CD4-positive, alpha-beta T cell treated with Interleukin-17A for 1 hour (primary cell): ENCODE results near the gene SCUBE3.

Experiments
- DNase-seq: peaks from one replicate; pipeline ENCODE4 v3.0.0-alpha.2; 2020

Gene SCUBE3

GRCh38 chr6:35213824-35214756 is at the start of gene SCUBE3:
TSS of gene SCUBE3 (plus strand) at chr6:35213956. CDS start at chr6:35214419, 463 bp downstream.
- DNase-seq = no peak

GRCh38 chr6:35164277-35164676 is 49.5 kb upstream of the SCUBE3 start:
- no peak for DNase-seq

- DNase-seq = no peak
Observed at GRCh38 chr6:35164868-35165267, 48.9 kb upstream of the SCUBE3 start.

GRCh38 chr6:35165630-35166071 is 48.1 kb upstream of the SCUBE3 start:
- no peak for DNase-seq

DNA sequence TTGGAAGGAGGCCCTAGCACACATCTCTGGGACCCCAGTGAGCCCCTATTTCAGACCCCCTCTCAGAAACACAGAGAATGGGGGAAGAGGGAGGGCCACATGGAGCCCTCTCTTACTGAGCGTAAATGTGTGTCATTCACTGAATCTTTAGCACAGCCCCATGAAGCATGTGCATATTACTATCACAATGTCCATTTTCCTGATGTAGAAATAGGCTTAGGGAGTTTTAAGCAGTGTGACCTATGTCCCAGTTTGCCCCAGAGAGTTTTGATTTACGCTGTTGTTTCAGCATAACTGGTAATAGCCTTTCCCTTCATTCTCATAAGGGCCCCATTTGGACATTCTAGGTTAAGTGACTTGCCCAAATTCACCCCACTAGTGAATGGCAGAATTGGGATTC is 47.6 kb upstream of the SCUBE3 start:
- DNase-seq = no peak

GRCh38 chr6:35166520-35166919 is 47.2 kb upstream of the SCUBE3 start:
- no peak for DNase-seq

GRCh38 chr6:35167505-35167904 is 46.3 kb upstream of the SCUBE3 start:
- DNase-seq = no peak

DNA sequence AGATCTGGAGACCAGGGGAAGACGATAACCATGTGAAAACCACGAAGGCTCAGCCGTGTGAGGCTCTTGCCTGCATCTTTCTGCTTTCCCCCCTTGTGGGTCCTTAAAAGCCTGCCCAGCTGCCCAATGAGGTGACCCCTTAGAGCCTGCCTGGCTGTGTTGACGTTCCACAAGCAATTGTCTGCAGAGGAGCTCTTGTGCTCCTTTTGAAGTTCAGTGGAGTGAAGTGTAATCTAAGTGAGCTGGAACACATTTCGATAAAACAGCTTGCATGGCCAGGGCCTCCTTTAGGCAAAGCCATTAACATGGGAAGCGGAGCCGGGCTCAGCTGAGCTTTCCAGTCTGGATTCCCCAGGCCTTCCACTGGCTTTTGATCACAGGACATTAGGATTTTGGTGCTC is 45.3 kb upstream of the SCUBE3 start:
- no peak for DNase-seq

- DNase-seq = no peak
Observed at GRCh38 chr6:35170166-35170565, 43.6 kb upstream of the SCUBE3 start.

GRCh38 chr6:35170891-35171290 is 42.9 kb upstream of the SCUBE3 start:
- no peak for DNase-seq

- no peak for DNase-seq
Observed at GRCh38 chr6:35173044-35173426, 40.7 kb upstream of the SCUBE3 start.

DNA sequence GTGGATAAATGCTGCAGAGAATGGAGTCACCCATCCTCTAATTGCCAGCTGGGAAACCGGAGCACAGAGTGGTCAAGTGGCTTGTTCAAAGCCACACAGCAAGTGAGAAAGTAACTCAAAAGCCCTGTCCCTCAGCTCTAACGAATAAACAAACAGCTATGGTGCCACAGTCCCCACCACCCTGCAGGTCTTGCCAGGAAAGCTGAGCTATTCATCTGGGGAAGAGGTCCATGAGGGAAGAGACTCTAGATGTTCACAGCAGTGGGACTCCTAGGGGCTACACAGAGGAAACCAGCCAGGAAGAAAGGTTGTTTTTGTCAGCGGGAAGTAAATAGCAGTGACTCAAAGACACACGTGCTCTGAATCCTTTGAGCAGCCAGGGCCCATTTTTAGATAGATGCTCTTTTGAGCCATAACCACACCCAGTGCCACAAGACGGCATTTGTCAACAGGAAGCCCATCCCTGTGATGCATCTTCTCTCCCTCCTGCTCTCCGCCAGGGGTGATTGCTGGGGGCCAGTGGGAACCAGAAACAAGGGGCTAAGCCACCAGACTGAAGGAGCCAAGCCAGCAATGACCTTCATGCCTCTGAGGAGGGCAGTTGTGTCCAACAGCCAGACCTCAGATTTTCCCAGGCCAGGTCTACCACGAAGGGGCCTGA is 40.2 kb upstream of the SCUBE3 start:
- DNase-seq = no peak

DNA sequence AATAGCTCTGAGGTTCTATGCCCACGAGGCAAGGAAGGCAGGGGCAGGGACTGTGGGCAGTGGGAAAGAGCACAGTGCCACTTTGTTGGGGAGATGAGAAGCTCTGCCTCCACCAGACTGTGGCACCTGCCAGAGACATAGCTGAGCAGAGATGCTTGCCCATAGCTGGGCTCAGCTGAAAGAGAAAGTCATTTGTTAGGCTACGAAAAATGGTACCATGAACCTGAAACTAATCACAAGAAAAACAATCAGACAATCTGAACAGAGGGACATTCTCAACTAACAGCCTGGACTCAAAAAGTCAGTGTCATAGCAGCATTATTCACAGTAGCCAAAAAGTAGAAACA is 39.7 kb upstream of the SCUBE3 start:
- DNase-seq = no peak

DNA sequence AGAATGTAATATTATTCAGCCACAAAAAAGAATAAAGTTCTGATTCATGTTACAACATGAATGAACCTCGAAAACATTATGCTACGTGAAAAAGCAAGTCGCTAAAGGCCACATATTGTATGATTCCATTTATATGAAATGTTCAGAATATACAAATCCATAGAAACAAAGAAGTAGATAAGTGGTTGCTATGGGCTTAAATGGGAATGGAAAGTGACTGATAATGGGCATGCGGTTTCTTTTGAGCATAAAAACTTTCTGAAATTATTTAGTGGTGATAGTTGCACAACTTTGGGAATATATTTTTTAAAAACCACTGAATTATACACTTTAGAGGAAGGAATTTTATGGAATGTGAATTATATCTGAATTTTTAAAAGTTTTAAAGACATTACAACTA is 39.3 kb upstream of the SCUBE3 start:
- DNase-seq = no peak

GRCh38 chr6:35176301-35177024 is 37.3 kb upstream of the SCUBE3 start:
- DNase-seq = no peak

DNA sequence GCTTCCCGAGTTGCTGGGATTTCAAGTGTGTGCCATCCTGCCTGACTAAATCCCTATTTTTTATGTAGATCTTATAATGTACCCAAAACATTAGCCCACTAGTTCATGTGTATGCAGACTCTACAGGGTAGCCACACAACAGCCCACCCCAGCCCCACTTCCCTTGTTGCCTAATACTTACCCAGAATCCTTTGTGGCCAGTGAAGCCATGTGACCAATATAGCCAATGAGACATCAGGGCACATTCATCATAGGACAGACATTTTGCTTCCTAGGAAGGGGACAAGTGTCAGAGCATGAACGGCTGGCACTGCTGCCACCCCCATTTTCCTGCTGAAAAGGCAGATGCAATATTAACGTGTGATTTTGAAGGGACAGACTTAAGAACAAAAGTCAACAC is 36.6 kb upstream of the SCUBE3 start:
- no peak for DNase-seq

DNA sequence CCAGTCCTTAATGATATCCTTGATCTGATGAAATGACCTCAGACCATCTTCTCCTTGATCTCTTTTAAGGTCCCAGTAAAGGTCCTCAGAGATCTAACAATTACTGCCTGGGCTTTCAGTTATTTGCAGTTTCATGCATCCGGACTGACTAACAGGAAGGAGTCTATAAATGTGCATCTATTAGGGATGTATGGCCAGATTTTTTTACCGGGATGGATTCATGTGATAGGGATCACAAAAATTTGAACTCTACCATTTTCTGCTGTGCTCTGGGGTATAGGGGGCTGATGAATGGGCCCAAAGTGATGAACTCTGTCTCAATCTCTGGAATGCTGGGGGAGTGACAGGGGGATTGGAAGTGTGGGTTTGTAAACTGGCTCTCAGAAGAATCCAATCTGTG is 36.2 kb upstream of the SCUBE3 start:
- DNase-seq = no peak

- DNase-seq = no peak
Observed at GRCh38 chr6:35178012-35178411, 35.7 kb upstream of the SCUBE3 start.

DNA sequence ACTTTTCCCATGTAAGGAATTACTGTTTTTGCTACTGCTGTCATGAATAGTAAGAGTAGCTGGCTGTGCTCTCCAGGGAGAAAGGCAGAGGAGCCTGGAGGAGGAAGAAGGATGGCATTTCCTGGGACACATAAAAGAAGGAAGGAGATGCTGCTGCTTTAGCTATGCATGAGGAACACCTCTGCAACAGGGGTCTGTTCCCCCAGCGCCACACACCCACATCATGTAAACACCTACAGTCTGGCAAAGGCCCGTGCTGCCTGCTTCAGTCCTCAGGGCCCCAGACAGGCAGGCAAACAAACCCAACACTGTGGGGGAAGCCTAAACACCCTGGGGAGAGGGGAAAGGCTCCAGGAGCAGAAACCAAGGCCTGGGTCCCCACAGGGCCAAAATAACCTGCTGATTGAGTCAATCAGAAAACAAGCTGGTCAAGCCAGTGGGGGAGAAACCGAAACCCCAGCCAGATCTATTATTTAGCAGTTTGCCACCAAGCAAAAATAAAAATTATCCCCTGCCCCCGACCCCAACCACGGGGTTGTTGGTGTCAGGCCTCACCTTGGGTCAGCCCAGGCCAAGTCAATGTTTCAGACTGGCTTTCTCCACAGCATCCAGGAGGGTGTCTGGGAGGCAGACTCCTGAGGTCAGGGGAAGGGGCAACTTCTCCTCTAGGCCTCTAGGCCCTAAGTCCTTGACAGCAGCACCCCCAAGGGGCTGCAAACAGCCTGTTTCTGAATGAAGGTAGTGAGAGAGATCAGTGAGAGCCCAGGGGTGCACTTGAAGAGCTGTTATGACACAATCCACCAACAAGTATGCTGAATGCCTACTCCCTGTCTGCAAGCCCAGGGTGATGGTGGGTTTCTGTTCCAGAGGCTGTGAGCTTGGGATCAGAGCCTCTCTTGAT is 34.6 kb upstream of the SCUBE3 start:
- no peak for DNase-seq

DNA sequence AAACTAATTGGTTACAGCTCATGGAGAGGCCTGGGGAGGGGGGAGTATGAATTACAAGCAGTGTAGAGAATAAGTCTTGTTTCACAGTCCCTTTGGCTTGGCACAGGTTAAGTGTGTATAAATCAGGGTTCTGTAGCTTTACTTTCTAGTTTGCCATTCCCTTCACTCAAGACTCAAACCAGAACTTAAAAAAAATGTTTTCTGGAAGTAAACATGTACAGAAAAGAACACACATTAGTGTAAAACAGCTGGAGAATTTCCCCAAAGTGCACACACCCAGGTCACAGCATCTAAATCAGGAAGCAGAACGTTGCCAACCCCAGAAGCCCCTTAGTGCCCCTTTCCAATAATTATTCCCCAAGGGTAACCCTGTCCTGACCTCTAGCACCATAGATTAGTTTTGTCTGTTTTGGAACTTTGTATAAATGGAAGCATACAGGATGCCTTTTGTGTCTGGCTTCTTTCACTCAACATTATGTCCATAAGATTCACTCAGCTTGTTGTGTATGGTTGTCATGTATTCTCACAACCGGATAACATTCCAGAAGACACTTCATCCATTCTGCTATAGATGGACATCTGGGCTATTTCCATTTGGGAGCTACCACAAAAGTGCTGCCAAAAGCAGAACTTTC is 33.7 kb upstream of the SCUBE3 start:
- DNase-seq = no peak

GRCh38 chr6:35181308-35181932 is 32.3 kb upstream of the SCUBE3 start:
- DNase-seq = no peak
